Common myeloid progenitor, CD34-positive (primary cell): ENCODE measurements around the gene SMARCD2.
A peak's percentile ranks its signal among the peaks of the same experiment; 100 is the strongest.

Experiments
- CTCF ChIA-PET: fragments of 350-600 bp; sonication (Branson Sonifier 250); formaldehyde crosslinking; loops from one replicate; lab custom pipeline; 2021; ENCODE audit warnings: antibody characterized with exemption; lab: Charles Lee
- POLR2A ChIA-PET: fragments of 350-600 bp; sonication (Branson Sonifier 250); formaldehyde crosslinking; loops from one replicate; lab custom pipeline; 2021; ENCODE audit warnings: antibody characterized with exemption; lab: Charles Lee
- DNase-seq, 3 donors: peaks; one replicate each; pipeline versions ENCODE4 v3.0.0 to v3.0.0-alpha.2; 2013
- H3K27ac ChIP-seq, 2 experiments: 1 replicate in 1 of 2; 2 replicates in 1 of 2; pipeline ENCODE4 v1.7.0; 2013; ENCODE audit warnings: inconsistent platforms in 2 of 2, low read length in 2 of 2, mild to moderate bottlenecking in 2 of 2, low read depth in 1 of 2, moderate library complexity in 1 of 2; ENCODE audit not compliant: severe bottlenecking in 2 of 2, insufficient read depth in 1 of 2, poor library complexity in 1 of 2
- H3K27me3 ChIP-seq, 5 experiments: replicated peaks in 2 of 5; 1 replicate in 3 of 5; 2 replicates in 2 of 5; pipeline versions ENCODE4 v1.6.1 to v1.7.0; 2013; ENCODE audit warnings: low read length in 4 of 5, mild to moderate bottlenecking in 2 of 5, moderate library complexity in 2 of 5, inconsistent platforms in 1 of 5; ENCODE audit not compliant: insufficient read depth in 5 of 5, control insufficient read depth in 4 of 5
- H3K36me3 ChIP-seq, 4 experiments: 1 replicate in 2 of 4; 2 replicates in 2 of 4; pipeline versions ENCODE4 v1.6.1 to v1.7.0; 2013; ENCODE audit warnings: low read length in 3 of 4, control low read depth in 1 of 4, mild to moderate bottlenecking in 1 of 4; ENCODE audit not compliant: control insufficient read depth in 4 of 4, insufficient read depth in 4 of 4
- H3K4me1 ChIP-seq, 4 experiments: 1 replicate in 3 of 4; 2 replicates in 1 of 4; pipeline versions ENCODE4 v1.6.1 to v1.7.1; 2013; ENCODE audit warnings: low read length in 3 of 4, mild to moderate bottlenecking in 3 of 4, control low read depth in 1 of 4, inconsistent platforms in 1 of 4, moderate library complexity in 1 of 4; ENCODE audit not compliant: control insufficient read depth in 4 of 4, insufficient read depth in 4 of 4; ENCODE audit errors: control extremely low read depth in 1 of 4
- H3K4me3 ChIP-seq, 7 experiments: 1 replicate in 4 of 7; 2 replicates in 3 of 7; pipeline versions ENCODE4 v1.5.1 to v1.7.0; 2013; ENCODE audit warnings: mild to moderate bottlenecking in 7 of 7, low read length in 6 of 7, moderate library complexity in 6 of 7, inconsistent platforms in 2 of 7, low read depth in 2 of 7, control low read depth in 1 of 7; ENCODE audit not compliant: insufficient read depth in 4 of 7, control insufficient read depth in 1 of 7; ENCODE audit errors: extremely low read depth in 1 of 7
- H3K9me3 ChIP-seq, 5 experiments: 1 replicate in 4 of 5; 2 replicates in 1 of 5; pipeline versions ENCODE4 v1.6.1 to v1.7.1; 2013; ENCODE audit warnings: low read length in 4 of 5, mild to moderate bottlenecking in 2 of 5, inconsistent platforms in 1 of 5, low read depth in 1 of 5, moderate library complexity in 1 of 5; ENCODE audit not compliant: control insufficient read depth in 4 of 5, insufficient read depth in 2 of 5; ENCODE audit errors: control extremely low read depth in 1 of 5
- WGBS: methylation state at CpG from one replicate; pipeline ENCODE4 v1.1.5; 2013; ENCODE audit not compliant: insufficient coverage; 5-methylcytosine and 5-hydroxymethylcytosine counted together

Gene SMARCD2

DNA sequence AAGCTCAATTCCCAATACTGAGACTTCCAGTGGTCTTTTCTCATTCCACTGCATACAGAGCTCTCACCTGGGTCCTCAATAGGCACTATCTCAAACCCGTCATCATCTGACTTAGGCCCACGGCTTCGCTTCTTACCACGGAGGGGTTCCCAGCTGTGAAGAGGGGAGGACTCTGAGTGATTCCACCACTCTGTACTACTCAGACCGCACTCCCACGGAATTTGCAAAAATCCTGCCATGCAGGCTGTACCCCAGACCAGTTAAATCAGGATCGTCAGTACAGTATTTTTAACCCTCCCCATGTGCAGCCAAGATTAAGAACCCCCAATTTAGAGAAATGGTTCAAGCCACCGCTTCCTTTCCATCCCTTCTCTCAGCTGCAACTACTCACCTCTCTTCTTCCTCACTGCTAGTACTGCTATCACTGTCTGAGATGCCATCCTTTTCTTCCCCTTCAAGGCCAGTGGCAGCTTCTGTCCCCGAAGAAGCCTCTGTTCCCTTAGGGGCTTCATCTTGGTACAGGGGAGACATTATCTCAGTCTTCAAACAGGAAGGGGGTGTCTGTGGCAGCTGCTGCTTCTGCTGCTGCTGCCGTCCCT is 21.4 kb downstream of the SMARCD2 start:
- Histone ChIP-seq H3K27me3 (no peaks in the 10 kb centered on the region), H3K27ac (no peak overlapping the region), H3K4me3 (no peak overlapping the region), H3K9me3 (no peaks in the 10 kb centered on the region), H3K36me3 (peaks cover 31 to 95% (median 80%) of the 10 kb centered on the region in 4 experiments), H3K4me1 (peaks cover 2 to 13% (median 5%) of the 10 kb centered on the region in 4 experiments)
- DNase-seq: no peak
- ChIA-PET POLR2A (interaction anchor here (0.5 kb wide), 1 partner anchor 9 kb away, joined by 4 read pairs; no protein-coding TSS in a partner anchor), CTCF (interaction anchor here (0.9 to 2.9 kb wide), 5 partner anchors 9 to 17 kb away, joined by 4 to 10 read pairs (median 7); no protein-coding TSS in a partner anchor)
- 94% methylated on average over 9 of the region's 10 CpGs for WGBS

DNA sequence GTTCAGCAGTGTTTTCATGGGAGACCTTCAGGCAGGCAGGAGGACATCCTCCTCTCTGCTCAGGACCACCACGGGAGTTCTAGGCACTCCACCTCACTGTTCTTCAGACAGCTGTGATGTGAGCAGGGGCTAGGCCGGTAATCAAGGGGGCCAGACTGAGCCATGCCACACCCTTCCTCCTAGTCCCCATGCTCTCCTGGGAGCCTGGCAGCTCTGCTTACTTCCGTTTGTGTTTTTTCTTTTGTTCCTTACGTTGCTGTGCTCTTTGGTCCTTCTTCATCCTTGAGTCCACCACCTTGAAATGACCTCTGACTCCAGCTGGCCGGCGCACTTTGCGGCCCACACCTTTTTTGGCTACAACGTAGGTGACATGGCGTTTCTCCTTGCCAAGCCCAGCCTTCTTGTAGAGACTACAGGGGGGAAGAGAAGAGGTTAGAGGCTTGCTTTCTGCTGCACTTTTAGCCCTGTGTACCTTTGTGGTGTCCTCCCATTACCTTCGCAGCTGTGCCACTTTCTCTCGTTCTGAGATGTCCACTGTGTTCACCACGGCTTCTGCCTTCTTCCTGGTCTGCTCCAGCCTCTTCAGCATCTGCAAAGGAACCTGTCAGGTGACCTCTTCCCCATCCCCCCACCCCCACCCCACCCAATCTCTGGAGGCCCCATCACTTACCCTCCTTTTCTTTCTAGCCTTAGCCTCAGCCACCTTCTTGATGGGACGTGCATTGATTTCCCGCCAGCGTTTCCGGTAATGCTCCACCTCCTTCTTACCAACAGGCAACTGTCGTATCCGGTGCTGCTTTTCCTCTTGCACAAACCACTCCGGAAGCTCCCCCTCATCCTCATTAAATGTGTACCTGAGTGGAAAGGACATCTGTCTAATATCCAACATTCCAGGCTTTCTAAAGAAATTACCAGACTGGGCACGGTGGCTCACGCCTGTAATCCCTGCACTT is 22.6 kb downstream of the SMARCD2 start:
- Histone ChIP-seq H3K27ac (no peak overlapping the region), H3K4me3 (peak overlapping the region in 1 of 7 experiments; percentile 9), H3K27me3 (no peaks in the 10 kb centered on the region), H3K4me1 (peaks cover 0 to 8% (median 2%) of the 10 kb centered on the region in 4 experiments), H3K36me3 (peaks cover 40 to 97% (median 84%) of the 10 kb centered on the region in 4 experiments), H3K9me3 (no peaks in the 10 kb centered on the region)
- no peak for DNase-seq
- CTCF ChIA-PET: interaction anchor here (0.9 to 2.9 kb wide), 5 partner anchors 11 to 34 kb away, joined by 4 to 10 read pairs (median 7); no protein-coding TSS in a partner anchor
- POLR2A ChIA-PET: interaction anchor here (0.5 kb wide), 1 partner anchor 8 kb away, joined by 4 read pairs; no protein-coding TSS in a partner anchor
- 78% methylated on average over 20 of the region's 21 CpGs for WGBS

DNA sequence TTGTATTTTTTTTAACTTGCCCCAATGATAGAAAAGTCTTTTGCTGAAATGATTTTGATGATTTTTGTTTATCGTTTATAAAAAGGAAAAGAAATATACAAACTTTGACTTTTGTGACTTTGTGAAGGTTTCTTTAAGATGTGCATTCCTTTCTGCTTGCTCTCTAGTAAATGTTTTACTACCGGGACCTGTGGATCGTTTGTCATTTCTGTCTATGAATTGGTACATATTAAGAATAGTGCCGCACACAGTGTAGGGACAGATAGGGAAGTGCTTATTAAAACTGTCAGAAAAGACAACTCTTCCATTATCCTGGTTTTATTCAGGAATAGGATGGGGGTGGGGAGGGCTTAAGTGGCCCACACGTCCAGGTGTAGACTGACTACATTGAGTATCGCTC is 23.4 kb downstream of the SMARCD2 start:
- no peak for DNase-seq
- ChIA-PET CTCF (interaction anchor here (1.3 to 2.7 kb wide), 2 partner anchors 10 to 12 kb away, joined by 3 to 9 read pairs; no protein-coding TSS in a partner anchor), POLR2A (no interaction called here)
- H3K27ac ChIP-seq: no peak overlapping the region
- no peaks in the 10 kb centered on the region for H3K9me3 ChIP-seq
- no peak overlapping the region for H3K4me3 ChIP-seq
- WGBS: 100% methylated on average over 1 of the region's 6 CpGs
- H3K36me3 ChIP-seq: peaks cover 37 to 96% (median 80%) of the 10 kb centered on the region in 4 experiments
- H3K4me1 ChIP-seq: peaks cover 0 to 8% (median 2%) of the 10 kb centered on the region in 4 experiments
- no peaks in the 10 kb centered on the region for H3K27me3 ChIP-seq

DNA sequence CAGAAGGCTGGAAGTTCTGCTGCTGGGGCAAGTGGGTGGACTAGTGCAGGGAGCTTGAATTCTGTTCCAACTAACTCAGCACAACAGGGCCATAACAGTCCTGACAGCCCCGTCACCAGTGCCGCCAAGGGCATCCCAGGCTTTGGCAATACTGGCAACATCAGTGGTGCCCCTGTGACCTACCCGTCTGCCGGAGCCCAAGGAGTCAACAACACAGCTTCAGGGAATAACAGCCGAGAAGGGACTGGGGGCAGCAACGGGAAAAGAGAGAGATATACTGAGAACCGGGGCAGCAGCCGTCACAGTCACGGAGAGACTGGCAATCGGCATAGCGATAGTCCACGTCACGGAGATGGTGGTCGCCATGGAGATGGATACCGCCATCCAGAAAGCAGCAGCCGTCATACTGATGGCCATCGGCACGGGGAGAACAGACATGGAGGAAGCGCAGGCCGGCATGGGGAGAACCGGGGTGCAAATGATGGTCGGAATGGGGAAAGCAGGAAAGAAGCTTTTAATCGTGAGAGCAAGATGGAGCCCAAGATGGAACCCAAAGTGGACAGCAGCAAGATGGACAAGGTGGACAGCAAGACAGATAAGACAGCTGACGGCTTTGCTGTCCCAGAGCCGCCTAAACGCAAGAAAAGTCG is 24.6 kb downstream of the SMARCD2 start:
- no peak for DNase-seq
- Histone ChIP-seq H3K36me3 (peaks cover 38 to 97% (median 81%) of the 10 kb centered on the region in 4 experiments), H3K27me3 (no peaks in the 10 kb centered on the region), H3K9me3 (no peaks in the 10 kb centered on the region), H3K4me3 (no peak overlapping the region), H3K27ac (no peak overlapping the region), H3K4me1 (peaks cover 0 to 8% (median 2%) of the 10 kb centered on the region in 4 experiments)
- POLR2A ChIA-PET: interaction anchor here (0.5 kb wide), 1 partner anchor 48 kb away, joined by 3 read pairs; no protein-coding TSS in a partner anchor
- WGBS: 97% methylated on average over 27 of the region's 27 CpGs
- CTCF ChIA-PET: interaction anchor here (0.9 to 1.3 kb wide), 3 partner anchors 13 to 18 kb away, joined by 3 to 4 read pairs (median 3); no protein-coding TSS in a partner anchor

DNA sequence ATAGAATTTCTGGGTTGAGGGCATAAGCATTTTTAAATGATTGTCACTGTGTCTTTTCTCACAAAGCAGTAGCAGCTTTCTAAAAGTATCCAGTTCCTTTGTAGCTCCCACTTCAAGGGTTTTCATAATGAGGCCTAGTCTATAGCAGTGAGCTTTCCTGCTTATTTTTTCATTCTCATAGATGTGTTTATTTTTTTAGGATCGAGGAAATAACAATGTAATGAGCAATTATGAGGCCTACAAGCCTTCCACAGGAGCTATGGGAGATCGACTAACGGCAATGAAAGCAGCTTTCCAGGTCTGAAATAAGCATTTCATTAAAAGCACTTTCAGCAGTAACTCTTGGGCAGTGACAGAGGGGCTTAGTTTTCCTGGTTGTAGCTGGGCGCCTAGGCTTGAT is 25.8 kb downstream of the SMARCD2 start:
- peaks cover 0 to 8% (median 2%) of the 10 kb centered on the region in 4 experiments for H3K4me1 ChIP-seq
- H3K4me3 ChIP-seq: no peak overlapping the region
- H3K36me3 ChIP-seq: peaks cover 38 to 96% (median 81%) of the 10 kb centered on the region in 4 experiments
- no peak overlapping the region for H3K27ac ChIP-seq
- POLR2A ChIA-PET: interaction anchor here (0.8 kb wide), 1 partner anchor 9 kb away, joined by 3 read pairs; no protein-coding TSS in a partner anchor
- no peaks in the 10 kb centered on the region for H3K27me3 ChIP-seq
- H3K9me3 ChIP-seq: no peaks in the 10 kb centered on the region
- WGBS: 100% methylated on average over 1 of the region's 4 CpGs
- no peak for DNase-seq
- CTCF ChIA-PET: interaction anchor here (1.2 to 1.3 kb wide), 2 partner anchors 9 to 36 kb away, joined by 4 to 5 read pairs; no protein-coding TSS in a partner anchor

DNA sequence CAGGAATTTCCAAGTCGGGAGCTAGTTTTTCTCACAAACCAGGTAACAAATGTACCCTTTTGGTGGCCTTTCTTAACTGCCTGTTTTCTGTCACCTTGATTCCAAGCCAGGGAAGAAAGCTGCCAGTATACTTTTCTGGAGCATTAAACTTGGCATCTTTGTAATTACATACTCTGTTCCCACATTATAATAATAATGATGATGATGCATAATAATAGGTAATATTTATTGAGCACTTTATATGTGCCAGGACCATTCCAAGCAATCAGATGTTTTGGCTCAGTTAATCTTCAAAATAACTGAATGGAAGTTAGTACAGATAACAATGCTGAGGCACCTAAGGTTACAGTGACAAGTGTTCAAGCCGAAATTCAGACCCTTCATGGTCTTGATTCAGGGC is 26.4 kb downstream of the SMARCD2 start:
- Histone ChIP-seq H3K36me3 (peaks cover 36 to 96% (median 82%) of the 10 kb centered on the region in 4 experiments), H3K4me1 (peaks cover 0 to 8% (median 2%) of the 10 kb centered on the region in 4 experiments), H3K27me3 (no peaks in the 10 kb centered on the region), H3K4me3 (no peak overlapping the region), H3K27ac (no peak overlapping the region), H3K9me3 (no peaks in the 10 kb centered on the region)
- 100% methylated on average over 2 of the region's 2 CpGs for WGBS
- DNase-seq: no peak
- ChIA-PET POLR2A (no interaction called here), CTCF (interaction anchor here (1.2 to 1.4 kb wide), 3 partner anchors 9 to 36 kb away, joined by 3 to 5 read pairs (median 4); no protein-coding TSS in a partner anchor)
